GM15510 (cell line): Measurements from ENCODE around the gene PASK.

Source experiments
- POLR2A ChIP-seq: IDR thresholded peaks from 3 replicates; pipeline ENCODE4 v1.6.1; 2011; ENCODE audit warnings: borderline replicate concordance; ENCODE audit not compliant: insufficient read length; ENCODE audit errors: extremely low read depth

PASK gene

DNA sequence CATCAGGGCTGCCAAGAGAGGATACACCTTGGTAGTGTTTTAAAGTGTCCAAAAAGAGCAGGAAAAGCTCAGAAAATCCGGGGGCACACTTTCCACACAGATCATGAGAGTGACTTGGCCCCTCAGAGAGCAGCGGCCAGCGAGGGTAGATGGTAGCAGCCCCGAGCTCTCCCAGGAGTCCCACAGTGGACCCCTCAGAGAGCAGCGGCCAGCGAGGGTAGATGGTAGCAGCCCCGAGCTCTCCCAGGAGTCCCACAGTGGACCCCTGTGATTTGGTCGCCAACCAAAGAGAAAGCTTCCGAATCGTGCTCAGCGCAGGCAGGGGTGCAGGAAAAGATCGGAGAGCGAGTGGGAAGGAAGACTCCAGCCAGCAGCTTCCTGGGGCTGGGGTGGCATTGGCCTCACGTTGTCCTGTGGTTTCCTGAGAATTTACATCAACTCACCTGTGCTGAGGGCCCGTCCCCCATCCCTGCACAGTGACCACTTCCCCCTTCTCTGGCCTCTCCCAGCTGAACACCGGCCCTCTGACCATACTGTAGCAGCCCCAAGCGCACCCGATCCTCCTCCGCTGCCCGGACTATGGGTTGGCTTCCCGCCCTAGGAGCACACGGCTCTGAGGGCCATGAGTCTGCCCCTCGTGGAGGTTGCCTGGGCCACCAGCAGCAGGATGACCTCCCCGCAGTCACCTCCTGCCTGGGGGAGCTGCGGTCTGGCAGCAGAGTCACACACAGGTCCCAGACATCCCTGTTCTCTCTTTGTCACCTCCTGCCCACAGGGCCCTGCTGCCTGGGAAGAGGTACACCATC lies 80.9 kb downstream of the PASK start:
- TF ChIP-seq POLR2A: no peak

DNA sequence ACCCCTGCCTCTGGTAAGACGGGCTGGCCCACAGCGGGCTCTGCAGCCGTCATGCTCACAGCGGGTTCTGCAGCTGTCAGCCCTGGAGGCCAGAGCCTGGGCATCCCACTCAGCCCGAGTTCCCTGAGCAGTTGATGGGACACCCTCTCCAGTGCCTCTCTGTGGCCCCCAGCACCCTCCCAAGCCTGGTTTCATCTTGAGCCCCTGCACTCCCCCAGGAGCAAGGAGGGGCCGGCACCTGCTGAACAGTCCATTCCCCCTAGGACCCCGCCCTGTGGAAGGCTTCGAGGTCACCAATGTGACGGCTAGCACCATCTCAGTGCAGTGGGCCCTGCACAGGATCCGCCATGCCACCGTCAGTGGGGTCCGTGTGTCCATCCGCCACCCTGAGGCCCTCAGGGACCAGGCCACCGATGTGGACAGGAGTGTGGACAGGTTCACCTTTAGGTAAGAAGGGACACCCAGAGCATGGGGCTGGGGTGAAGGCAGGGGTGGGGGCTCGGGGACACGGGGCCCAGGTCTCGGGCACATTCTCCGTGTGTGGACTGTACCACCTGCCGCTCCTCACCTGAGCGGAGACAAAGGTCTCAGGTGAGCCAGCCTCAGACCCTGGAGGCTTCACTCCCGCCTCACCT lies 81.7 kb downstream of the PASK start:
- no peak for TF ChIP-seq POLR2A

DNA sequence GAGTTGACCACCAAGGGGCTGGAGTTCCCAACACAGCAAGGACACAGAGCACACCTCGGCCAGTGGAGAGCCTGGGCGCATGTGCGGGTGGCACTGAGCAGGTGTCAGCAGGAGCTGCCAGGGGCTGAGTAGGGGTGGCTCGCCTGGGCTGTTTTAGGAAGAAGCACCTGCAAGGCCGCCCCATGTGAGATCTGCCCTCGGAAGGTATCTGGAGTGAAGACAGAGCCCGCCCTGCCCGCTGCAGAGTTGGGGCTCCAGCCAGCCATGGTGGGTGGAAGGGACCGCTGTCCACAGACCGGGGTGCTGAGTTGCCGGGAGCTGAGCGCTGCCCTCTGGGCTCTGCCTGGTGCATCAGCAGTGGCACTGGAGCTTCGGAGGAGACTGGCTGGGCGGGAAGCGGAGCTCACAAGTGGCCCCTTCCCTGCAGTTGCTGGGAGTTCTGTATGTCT lies 82.4 kb downstream of the PASK start:
- TF ChIP-seq POLR2A: no peak

DNA sequence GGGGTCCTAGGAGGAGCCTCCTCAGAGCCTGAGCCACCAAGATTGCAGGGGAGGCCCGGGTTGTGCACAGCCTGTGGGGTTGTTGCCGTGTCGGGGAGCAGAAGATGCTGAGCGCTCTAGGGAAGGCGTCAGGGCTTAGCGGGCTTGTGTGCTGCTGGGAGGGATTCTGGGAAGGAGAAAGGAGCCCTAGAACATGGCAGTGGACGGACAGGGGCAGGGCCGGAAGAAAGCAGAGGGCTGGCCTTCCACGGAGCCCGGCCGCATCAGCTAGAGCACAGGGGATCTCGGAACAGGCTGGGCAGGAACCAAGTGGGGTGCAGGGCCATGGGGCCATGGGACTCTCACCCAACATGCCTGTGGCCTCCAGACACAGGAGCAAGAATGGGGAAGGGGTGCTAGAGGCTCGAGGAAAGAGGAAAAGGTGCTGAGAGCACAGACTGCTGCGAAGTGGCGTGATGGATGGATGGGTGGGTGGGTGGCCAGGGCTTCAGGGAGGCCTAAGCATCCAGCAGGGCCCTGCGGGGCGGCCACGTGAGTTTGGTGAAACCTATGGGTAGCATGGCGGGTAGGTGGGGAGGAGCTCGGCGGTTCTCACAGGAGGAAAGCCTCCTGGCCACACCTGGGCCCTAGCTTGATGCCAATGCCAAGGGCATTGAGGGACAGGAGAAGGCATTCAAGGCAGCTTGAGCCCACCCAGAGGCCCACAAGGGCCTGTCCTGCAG lies 82.9 kb downstream of the PASK start:
- TF ChIP-seq POLR2A: no peak

DNA sequence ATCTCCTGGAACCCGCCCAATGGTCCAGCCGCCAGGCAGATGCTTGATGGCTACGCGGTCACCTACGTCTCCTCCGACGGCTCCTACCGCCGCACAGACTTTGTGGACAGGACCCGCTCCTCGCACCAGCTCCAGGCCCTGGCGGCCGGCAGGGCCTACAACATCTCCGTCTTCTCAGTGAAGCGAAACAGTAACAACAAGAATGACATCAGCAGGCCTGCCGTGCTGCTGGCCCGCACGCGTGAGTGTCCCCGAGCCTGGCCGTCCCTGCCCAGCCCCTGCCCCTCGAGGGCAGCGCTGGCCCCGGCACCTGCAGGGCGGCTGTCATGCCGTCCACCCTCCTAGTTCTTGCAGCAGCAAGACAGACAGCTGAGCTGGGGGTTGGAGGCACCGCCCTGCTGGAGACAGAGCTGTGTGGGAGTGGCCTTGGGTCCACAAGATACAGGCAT lies 83.9 kb downstream of the PASK start:
- TF ChIP-seq POLR2A: no peak

DNA sequence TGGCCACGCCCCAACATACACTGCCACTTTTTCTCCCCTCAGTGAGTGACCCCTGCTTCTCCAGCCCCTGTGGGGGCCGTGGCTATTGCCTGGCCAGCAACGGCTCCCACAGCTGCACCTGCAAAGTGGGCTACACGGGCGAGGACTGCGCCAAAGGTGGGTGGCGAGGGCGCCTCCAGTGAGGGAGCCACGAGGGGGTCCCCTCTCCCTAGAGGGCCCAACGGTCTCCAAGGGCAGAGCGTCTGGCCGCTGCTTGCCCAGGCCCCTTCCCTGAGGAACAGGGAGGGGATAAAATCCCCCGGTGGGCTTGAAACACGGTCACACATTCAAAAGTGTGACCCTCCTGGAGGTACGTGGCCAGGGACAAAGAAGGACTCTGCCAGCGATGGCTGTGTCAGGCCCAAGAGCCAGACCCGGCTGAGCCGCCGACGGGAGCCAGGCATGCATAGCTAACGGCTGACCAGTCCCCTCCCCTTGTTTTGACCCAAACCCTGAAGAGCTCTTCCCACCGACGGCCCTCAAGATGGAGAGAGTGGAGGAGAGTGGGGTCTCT lies 84.4 kb downstream of the PASK start:
- no peak for TF ChIP-seq POLR2A

DNA sequence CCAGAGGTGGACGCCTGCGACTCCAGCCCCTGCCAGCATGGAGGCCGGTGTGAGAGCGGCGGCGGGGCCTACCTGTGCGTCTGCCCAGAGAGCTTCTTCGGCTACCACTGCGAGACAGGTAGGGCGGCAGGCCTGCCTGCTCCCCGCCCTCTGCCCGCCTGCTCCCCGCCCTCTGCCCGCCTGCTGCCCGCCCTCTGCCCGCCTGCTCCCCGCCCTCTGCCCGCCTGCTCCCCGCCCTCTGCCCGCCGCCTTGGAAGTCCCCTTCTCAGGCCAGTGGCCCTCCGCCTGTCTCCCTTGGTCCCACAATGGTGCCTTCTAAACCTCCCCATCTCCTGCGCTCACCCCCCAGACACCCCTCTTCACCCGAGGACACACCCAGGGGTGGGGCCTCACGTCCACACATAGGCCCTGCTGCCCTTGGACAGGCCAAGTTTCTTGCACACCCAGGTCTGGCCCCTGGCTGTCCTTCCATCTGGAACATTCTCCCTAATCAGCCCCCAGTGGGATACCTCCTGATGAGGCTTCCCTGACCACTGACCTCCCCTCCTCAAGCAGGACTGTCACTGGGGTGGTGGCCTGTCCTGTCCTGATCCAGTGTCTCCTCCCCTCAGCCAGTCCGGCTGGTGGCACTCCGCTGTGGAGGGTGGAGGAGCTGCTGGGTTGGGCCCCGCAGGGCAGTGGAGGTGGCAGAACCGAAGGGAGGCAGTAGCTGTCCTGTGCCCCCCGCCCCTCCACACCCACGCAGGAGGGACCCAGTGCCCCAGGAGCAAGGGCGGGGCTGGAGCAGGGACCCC lies 85.1 kb downstream of the PASK start:
- TF ChIP-seq POLR2A: no peak

DNA sequence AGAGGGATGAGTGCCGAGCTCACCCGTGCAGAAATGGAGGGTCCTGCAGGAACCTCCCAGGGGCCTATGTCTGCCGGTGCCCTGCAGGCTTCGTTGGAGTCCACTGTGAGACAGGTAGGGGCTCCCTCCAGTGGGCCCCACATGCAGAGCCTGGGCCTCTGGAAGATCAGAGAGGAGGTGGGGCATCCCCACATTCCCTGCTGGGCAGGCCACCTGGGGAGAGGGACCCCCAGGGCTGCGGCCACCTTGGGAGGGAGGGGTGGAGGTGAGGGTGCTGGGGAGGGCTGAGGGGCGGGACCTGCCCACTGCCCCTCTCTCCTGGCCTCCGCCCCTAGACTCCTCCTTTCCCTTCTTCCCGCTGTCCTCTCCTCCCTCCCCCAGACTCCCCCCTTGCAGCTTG lies 85.7 kb downstream of the PASK start:
- TF ChIP-seq POLR2A: no peak

DNA sequence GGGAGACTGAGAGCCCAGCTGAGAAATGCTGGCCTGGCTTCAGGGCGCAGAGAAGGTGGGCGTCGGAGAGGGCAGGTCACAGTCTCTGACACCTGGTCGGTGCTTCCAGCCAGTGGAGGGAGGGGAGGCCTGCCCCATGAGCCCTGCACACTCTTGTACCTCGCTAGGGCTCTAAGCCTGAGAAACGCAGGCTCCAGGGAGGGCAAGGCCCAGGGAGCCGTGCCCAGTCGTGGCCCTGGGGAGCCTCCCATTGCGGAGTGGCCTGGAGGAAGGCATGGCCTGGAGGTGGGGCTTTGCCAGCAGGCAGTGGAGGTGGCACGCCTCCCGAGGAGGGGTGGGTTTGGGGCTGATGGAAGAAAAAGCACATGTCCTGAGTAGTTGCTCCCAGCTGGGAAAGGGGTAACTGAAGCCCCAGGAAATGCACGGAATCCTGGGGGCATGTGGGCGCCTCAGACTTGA lies 86.2 kb downstream of the PASK start:
- no peak for TF ChIP-seq POLR2A

DNA sequence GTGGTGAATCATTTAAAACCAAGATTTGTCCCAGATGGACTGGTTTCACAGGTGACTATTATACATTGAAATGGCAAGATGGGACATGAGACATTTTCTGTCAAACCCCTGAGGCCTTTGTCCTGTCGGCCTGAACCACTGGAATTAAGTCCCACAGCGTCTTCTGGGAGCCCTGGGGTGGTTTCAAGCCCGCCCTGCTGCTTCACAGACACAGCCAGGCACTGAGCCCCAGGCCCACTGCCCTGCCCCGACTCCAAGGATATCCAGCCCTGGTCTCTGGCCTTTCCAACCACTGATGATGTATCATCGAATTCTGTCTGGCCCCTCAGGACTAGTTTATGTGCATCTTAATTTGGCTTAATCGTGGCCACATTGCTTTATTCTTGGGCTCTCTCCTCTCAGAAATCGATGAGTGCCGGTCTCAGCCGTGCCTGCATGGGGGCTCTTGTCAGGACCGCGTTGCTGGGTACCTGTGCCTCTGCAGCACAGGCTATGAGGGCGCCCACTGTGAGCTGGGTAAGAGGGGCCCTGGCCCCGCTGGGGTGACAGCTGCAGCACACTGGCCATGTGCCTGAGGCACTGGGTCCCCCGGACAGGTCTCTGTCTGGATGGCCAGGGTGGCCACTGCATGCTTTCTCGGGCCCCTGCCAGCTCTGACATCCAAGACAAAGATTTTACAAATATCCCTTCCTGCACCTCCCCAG lies 86.7 kb downstream of the PASK start:
- no peak for TF ChIP-seq POLR2A

DNA sequence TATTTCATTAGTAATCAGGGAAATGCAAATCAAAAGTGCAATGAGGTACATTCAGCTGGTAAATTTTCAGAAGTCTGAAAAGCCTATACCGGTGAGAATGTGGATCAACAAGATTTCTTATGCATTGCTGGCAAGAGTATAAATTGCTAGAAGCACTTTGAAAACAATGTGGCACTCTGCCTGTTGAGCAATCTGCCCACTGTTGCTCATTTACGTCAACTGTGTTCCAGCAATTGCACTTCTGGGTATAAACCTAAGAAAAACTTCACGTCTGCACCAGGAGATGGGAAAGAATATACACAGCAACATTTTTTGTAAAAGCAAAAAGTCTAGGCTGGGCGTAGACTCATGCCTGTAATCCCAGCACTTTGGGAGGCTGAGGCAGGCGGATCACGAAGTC lies 88.0 kb downstream of the PASK start:
- TF ChIP-seq POLR2A: no peak
